ENCODE measurements around the gene PHF24.
A peak's percentile ranks its signal among the peaks of the same experiment; 100 is the strongest.

The PHF24 gene

DNA sequence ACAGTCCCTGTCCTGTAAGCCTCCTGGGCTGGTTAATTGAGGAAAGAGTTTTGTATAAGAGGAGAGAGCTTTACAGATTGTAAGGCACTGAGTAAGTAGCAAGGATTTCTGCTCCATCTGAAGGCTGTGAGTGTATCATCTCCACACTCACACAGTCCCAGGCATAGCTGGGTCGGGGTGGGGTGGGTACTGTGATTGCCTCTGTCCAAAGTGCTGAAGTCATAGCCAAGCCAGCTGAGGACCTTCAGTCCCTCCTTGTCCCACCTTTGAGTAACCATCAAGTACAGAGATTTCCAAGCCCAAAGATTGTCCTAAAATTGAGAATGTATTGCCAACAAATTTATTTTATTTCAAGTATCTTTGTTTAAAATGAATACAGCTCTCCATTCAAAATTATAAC is 26.0 kb downstream of the PHF24 start:
- Histone ChIP-seq H3K36me3 (ENCODE audit: control insufficient read depth in 2 of 2, insufficient read depth in 1 of 2, low read length in 2 of 2) (no peaks in the 10 kb centered on the region), H3K27ac (ENCODE audit: extremely low read depth, low read depth, low read length) (no peak overlapping the region), H3K4me3 (ENCODE audit: low read depth, low read length) (no peak overlapping the region), H3K9me3 (ENCODE audit: control insufficient read depth, insufficient read depth, low read depth, low read length) (no peaks in the 10 kb centered on the region), H3K4me1 (ENCODE audit: control insufficient read depth, insufficient read depth, low read length) (no peaks in the 10 kb centered on the region)
- POLR2A ChIA-PET = no interaction called here
- CTCF ChIA-PET = interaction anchor here (0.6 to 7.1 kb wide), 18 partner anchors 10 to 664 kb away, joined by 3 to 124 read pairs (median 6); a partner anchor contains a TSS
- TF ChIP-seq, protein P1, sequence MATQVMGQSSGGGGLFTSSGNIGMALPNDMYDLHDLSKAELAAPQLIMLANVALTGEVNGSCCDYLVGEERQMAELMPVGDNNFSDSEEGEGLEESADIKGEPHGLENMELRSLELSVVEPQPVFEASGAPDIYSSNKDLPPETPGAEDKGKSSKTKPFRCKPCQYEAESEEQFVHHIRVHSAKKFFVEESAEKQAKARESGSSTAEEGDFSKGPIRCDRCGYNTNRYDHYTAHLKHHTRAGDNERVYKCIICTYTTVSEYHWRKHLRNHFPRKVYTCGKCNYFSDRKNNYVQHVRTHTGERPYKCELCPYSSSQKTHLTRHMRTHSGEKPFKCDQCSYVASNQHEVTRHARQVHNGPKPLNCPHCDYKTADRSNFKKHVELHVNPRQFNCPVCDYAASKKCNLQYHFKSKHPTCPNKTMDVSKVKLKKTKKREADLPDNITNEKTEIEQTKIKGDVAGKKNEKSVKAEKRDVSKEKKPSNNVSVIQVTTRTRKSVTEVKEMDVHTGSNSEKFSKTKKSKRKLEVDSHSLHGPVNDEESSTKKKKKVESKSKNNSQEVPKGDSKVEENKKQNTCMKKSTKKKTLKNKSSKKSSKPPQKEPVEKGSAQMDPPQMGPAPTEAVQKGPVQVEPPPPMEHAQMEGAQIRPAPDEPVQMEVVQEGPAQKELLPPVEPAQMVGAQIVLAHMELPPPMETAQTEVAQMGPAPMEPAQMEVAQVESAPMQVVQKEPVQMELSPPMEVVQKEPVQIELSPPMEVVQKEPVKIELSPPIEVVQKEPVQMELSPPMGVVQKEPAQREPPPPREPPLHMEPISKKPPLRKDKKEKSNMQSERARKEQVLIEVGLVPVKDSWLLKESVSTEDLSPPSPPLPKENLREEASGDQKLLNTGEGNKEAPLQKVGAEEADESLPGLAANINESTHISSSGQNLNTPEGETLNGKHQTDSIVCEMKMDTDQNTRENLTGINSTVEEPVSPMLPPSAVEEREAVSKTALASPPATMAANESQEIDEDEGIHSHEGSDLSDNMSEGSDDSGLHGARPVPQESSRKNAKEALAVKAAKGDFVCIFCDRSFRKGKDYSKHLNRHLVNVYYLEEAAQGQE (tag by site-specific recombination; IDR thresholded peaks at IDR 0.05) = peak; percentile 90
- no peak for TF ChIP-seq ZNF155 (tag by site-specific recombination; IDR thresholded peaks at IDR 0.05)

DNA sequence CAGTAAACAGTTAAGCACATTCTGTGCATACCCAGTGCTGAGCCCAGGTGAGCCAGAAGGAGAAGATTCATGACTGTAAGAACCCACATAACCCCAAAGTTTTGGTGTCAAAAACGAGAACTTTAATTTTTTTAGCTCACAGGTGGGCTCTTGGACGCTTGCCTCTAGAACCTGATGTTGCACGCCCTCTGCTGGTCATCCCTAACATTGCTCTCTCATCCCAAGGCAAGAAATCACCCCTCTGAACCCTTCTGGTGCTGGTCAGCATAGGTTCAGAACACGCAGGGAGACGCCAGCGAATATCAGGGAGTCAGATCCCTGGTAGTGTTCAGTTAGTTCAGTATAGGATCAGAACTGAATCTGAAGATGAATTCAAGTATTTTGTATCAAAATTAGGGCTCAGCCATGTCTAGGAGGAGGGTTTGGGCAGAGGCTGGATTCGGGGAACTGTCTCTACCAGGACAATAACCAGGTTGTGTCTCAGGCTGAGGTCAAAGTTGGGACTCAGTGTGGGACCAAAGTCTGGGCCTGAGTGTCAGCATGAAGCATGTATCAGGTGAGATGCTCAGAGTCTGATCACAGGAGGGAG is 27.3 kb downstream of the PHF24 start:
- POLR2A ChIA-PET = interaction anchor here (1.0 kb wide), 1 partner anchor 86 kb away, joined by 5 read pairs; no protein-coding TSS in a partner anchor
- no peaks in the 10 kb centered on the region for H3K9me3 ChIP-seq (ENCODE audit: control insufficient read depth, insufficient read depth, low read depth, low read length)
- no peaks in the 10 kb centered on the region for H3K4me1 ChIP-seq (ENCODE audit: control insufficient read depth, insufficient read depth, low read length)
- H3K27ac ChIP-seq (ENCODE audit: extremely low read depth, low read depth, low read length) = no peak overlapping the region
- CTCF ChIA-PET = interaction anchor here (0.6 to 7.1 kb wide), 44 partner anchors 9 to 947 kb away, joined by 3 to 124 read pairs (median 4); partner anchors contain the start of genes PIGO and VCP
- TF ChIP-seq ZNF596 (tag by site-specific recombination; IDR thresholded peaks at IDR 0.05) (no peak), ZNF76 (tag by site-specific recombination; IDR thresholded peaks at IDR 0.05; ENCODE audit: borderline replicate concordance, low read depth) (no peak), ZNF600 (tag by site-specific recombination; IDR thresholded peaks at IDR 0.05) (peak; percentile 44; the same call in 1 of the 2 replicates), ZNF169 (tag by site-specific recombination; IDR thresholded peaks at IDR 0.05) (no peak), SCRT2 (tag by site-specific recombination; IDR thresholded peaks at IDR 0.05) (peak; percentile 32; the same call in 1 of the 2 replicates), ZNF654 (tag by site-specific recombination; IDR thresholded peaks at IDR 0.05; ENCODE audit: low read depth) (peak; percentile 42), ZNF23 (tag by site-specific recombination; IDR thresholded peaks at IDR 0.05; ENCODE audit: borderline replicate concordance) (no peak)
- TF ChIP-seq, protein P2, sequence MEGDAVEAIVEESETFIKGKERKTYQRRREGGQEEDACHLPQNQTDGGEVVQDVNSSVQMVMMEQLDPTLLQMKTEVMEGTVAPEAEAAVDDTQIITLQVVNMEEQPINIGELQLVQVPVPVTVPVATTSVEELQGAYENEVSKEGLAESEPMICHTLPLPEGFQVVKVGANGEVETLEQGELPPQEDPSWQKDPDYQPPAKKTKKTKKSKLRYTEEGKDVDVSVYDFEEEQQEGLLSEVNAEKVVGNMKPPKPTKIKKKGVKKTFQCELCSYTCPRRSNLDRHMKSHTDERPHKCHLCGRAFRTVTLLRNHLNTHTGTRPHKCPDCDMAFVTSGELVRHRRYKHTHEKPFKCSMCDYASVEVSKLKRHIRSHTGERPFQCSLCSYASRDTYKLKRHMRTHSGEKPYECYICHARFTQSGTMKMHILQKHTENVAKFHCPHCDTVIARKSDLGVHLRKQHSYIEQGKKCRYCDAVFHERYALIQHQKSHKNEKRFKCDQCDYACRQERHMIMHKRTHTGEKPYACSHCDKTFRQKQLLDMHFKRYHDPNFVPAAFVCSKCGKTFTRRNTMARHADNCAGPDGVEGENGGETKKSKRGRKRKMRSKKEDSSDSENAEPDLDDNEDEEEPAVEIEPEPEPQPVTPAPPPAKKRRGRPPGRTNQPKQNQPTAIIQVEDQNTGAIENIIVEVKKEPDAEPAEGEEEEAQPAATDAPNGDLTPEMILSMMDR (tag by site-specific recombination; IDR thresholded peaks at IDR 0.05) = 0 out of 2 replicates have a peak, but pooled peaks have one; percentile 10
- TF ChIP-seq, protein P1 (tag by site-specific recombination; IDR thresholded peaks at IDR 0.05) = peak; percentile 57
- H3K4me3 ChIP-seq (ENCODE audit: low read depth, low read length) = no peak overlapping the region
- H3K36me3 ChIP-seq (ENCODE audit: control insufficient read depth in 2 of 2, insufficient read depth in 1 of 2, low read length in 2 of 2) = no peaks in the 10 kb centered on the region

DNA sequence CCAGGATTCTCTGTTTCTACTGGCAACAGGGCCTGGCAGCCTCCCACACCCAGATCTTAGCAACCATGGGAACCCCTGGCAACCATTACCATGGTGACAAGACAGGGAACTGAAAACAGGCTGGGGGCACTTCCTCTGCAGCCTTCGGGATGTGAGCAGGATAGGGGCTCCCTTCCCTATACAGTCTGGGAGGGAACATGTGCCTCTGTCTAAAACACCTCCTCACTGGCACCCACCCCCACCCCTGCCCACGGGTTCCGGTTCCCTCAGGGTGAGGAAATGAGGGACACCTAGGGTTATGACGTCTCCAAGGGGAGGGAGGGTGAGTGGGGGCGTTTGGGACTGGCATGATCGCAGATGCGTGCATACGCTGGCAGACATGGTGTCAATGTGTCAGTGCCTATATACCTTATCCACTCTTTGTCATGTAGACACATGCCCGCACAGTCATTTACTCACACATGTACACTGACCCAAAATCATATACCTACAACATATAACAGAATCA is 28.5 kb downstream of the PHF24 start:
- H3K9me3 ChIP-seq (ENCODE audit: control insufficient read depth, insufficient read depth, low read depth, low read length) = no peaks in the 10 kb centered on the region
- ChIA-PET POLR2A (no interaction called here), CTCF (interaction anchor here (1.1 to 7.1 kb wide), 3 partner anchors 84 to 227 kb away, joined by 4 to 124 read pairs (median 7); a partner anchor contains a TSS)
- H3K4me1 ChIP-seq (ENCODE audit: control insufficient read depth, insufficient read depth, low read length) = no peaks in the 10 kb centered on the region
- no peaks in the 10 kb centered on the region for H3K36me3 ChIP-seq (ENCODE audit: control insufficient read depth in 2 of 2, insufficient read depth in 1 of 2, low read length in 2 of 2)
- TF ChIP-seq MYNN (tag by site-specific recombination; IDR thresholded peaks at IDR 0.05; ENCODE audit: borderline replicate concordance) (peak; percentile 80), EGR2 (tag by site-specific recombination; IDR thresholded peaks at IDR 0.05; ENCODE audit: low read depth) (0 out of 2 replicates have a peak, but pooled peaks have one; percentile 29), ZNF23 (tag by site-specific recombination; IDR thresholded peaks at IDR 0.05; ENCODE audit: borderline replicate concordance) (no peak), ZFHX2 (tag by site-specific recombination; conservative IDR thresholded peaks at IDR 0.05) (peak; percentile 35; the same call in 1 of the 2 replicates)
- no peak overlapping the region for H3K27ac ChIP-seq (ENCODE audit: extremely low read depth, low read depth, low read length)
- no peak overlapping the region for H3K4me3 ChIP-seq (ENCODE audit: low read depth, low read length)
